Astrocyte (in vitro differentiated cells and primary cell): Measurements from ENCODE around the gene IP6K3.

Source experiments
- EZH2 ChIP-seq: IDR thresholded peaks from 2 replicates; pipeline ENCODE4 v1.6.1; 2012; ENCODE audit warnings: mild to moderate bottlenecking, low read length, inconsistent platforms; ENCODE audit not compliant: insufficient read depth
- TF ChIP-seq, protein P1 (sequence below): IDR thresholded peaks from 2 replicates; pipeline ENCODE4 v1.5.1; 2011; ENCODE audit warnings: low read depth, mild to moderate bottlenecking, inconsistent platforms, low read length, moderate library complexity; ENCODE audit not compliant: insufficient read depth

DNA sequence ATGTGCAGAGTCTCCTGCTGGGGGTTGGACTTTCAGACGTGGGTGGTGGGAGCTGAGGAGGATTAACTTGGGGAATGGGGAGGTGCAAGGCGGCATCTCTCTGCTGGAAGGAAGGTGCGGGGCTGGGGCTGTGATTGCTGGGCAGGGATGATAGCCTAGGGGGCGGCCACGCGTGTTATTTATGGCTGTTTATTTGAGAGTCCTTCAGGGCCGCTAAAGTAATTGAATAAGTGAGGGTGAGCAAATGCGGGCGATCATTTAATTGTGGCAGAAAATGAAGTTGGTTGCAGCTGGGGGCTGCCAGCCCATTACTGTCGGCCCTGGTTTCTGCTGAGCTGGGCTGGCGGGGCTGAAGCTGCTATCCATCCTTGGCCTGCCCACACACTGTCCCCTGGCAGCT is 7.5 kb upstream of the IP6K3 start:
- TF ChIP-seq, protein P1, sequence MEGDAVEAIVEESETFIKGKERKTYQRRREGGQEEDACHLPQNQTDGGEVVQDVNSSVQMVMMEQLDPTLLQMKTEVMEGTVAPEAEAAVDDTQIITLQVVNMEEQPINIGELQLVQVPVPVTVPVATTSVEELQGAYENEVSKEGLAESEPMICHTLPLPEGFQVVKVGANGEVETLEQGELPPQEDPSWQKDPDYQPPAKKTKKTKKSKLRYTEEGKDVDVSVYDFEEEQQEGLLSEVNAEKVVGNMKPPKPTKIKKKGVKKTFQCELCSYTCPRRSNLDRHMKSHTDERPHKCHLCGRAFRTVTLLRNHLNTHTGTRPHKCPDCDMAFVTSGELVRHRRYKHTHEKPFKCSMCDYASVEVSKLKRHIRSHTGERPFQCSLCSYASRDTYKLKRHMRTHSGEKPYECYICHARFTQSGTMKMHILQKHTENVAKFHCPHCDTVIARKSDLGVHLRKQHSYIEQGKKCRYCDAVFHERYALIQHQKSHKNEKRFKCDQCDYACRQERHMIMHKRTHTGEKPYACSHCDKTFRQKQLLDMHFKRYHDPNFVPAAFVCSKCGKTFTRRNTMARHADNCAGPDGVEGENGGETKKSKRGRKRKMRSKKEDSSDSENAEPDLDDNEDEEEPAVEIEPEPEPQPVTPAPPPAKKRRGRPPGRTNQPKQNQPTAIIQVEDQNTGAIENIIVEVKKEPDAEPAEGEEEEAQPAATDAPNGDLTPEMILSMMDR = no peak
- no peak for TF ChIP-seq EZH2
